ENCODE measurements around the gene EXOC3L4. TPM values are rescaled to one million over a fixed set of nuclear protein-coding genes. Genes with fewer than 3 reads are reported as not detected.
"Not testable (repeated sequence)": the region's sequence is repeated elsewhere in the genome, so short reads cannot be mapped to it uniquely, and the experiment has no call there.

The EXOC3L4 gene
- total and polyA plus RNA-seq, 5 donors from 2014 or later, result not detected

DNA sequence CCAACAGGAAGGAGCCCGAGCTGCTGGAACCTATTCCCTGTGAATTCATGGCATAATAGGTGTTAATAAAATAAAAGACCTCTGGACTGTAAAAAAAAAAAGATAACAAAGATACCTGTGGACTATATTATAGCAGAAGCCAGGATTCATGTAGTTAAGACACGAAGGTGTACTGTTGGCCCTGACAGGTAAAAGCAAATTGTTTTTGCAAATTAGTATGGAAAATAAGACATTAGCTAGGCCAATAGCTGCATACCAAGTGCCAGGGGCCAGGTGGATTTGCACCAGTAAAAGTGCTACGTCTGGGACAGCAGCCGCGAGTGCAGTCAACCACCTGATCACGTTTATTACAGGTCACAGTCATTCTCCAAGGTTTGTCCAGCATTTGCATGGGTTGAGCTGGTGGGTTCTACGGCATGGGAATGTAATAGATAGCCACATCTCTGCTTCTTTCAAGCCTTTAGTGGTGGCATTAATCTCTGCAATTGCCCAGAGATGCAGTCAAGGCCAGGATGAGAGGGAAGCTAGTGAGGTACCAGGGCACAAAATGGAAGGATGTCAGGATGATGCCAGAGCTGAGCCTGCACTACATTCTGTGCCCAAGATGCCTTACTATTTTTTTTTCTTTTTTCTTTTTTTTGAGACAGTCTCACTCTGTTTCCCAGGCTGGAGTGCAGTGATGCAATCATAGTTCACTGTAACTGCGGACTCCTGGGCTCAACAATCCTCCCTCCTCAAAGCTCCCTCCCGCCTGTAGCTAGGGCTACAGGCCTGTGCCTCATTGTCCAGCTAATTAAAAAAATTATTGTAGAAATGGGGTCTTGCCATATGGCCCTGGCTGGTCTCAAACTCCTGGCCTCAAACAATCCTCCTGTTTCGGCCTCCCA lies 55.1 kb downstream of the EXOC3L4 start:
- no peaks in the 10 kb centered on the region for H3K36me3 Mint-ChIP-seq
- DNase-seq, result no peak
- H3K4me3 ChIP-seq (ENCODE audit: low read depth, low read length), result no peak overlapping the region
- H3K9me3 ChIP-seq (ENCODE audit: control insufficient read depth in 2 of 2, low read length in 2 of 2), result no peaks in the 10 kb centered on the region
- H3K4me3 Mint-ChIP-seq, result no peak overlapping the region
- no peaks in the 10 kb centered on the region for H3K4me1 Mint-ChIP-seq
- H3K27ac Mint-ChIP-seq, result no peak overlapping the region
- no peak overlapping the region for H3K27ac ChIP-seq (ENCODE audit: insufficient read depth, low read length, poor library complexity, severe bottlenecking)
- no peaks in the 10 kb centered on the region for H3K4me1 ChIP-seq (ENCODE audit: control insufficient read depth, insufficient read depth, low read length, poor library complexity, severe bottlenecking)
- H3K27me3 ChIP-seq (ENCODE audit: control insufficient read depth, insufficient read depth, low read length), result no peaks in the 10 kb centered on the region
- no peaks in the 10 kb centered on the region for H3K9me3 Mint-ChIP-seq
- no peaks in the 10 kb centered on the region for H3K36me3 ChIP-seq (ENCODE audit: control insufficient read depth, insufficient read depth, low read length)
- H3K27me3 Mint-ChIP-seq, result peaks cover 13% of the 10 kb centered on the region
- ATAC-seq (ENCODE audit: low read depth in 2 of 2), result no peak

DNA sequence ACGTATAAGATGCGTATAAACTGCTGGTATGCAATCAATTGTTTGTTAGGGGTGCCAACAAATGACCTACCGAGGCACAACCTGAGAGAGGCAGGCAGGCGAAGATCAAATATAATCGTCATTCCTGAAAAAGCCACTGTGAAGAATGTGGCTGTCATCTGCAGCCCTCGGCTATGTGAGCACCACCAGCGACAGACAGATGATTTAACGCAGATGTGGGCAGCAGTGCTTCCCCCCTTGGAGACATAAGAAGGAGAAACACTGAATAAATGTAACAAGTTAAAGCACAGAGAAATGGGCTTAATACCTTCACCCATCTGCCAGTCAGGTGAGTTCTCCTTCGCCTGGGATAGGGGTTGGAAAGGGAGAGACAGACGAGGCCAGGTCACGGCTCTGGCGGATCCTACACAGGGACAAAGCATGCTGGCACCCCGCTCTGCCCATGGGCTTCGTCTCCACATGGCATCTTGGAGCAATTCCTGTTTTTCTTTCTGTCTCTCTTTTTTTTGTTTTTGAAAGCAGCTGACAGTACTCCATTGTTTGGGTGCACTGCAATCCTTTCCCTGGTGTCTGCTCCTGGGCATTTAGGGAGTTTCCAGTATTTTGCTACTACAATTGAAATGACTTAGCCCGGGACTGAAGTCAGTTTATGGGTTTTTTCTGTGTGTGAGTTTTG lies 56.9 kb downstream of the EXOC3L4 start:
- no peaks in the 10 kb centered on the region for H3K4me1 ChIP-seq (ENCODE audit: control insufficient read depth, insufficient read depth, low read length, poor library complexity, severe bottlenecking)
- Mint-ChIP-seq H3K9me3 (no peaks in the 10 kb centered on the region), H3K27ac (no peak overlapping the region), H3K27me3 (peaks cover 13% of the 10 kb centered on the region), H3K4me1 (no peaks in the 10 kb centered on the region), H3K36me3 (no peaks in the 10 kb centered on the region), H3K4me3 (no peak overlapping the region)
- H3K27me3 ChIP-seq (ENCODE audit: control insufficient read depth, insufficient read depth, low read length), result no peaks in the 10 kb centered on the region
- ATAC-seq (ENCODE audit: low read depth in 2 of 2), result no peak
- no peaks in the 10 kb centered on the region for H3K9me3 ChIP-seq (ENCODE audit: control insufficient read depth in 2 of 2, low read length in 2 of 2)
- H3K36me3 ChIP-seq (ENCODE audit: control insufficient read depth, insufficient read depth, low read length), result no peaks in the 10 kb centered on the region
- no peak overlapping the region for H3K4me3 ChIP-seq (ENCODE audit: low read depth, low read length)
- no peak overlapping the region for H3K27ac ChIP-seq (ENCODE audit: insufficient read depth, low read length, poor library complexity, severe bottlenecking)
- no peak for DNase-seq

DNA sequence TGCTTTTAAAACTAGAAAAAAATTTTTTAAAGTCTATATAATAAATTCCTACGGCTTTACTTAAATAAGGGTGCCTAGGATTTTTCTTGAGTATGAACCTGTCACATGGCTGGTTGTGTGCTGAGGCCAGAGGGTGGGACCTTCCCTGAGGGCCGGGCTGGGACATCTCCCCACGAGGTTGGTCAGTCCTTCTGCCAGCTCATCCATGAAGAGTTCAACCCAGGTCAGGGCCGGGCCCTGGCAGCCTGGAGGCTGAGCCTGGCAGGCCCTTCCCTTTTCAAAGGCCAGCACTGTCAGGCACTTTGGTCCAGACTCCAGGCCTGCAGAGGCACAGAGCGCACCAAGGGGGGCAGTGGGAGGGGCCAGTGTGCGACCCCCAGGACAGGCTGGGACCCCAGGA lies 60.5 kb downstream of the EXOC3L4 start:
- no peaks in the 10 kb centered on the region for H3K4me1 Mint-ChIP-seq
- Histone ChIP-seq H3K27ac (ENCODE audit: insufficient read depth, low read length, poor library complexity, severe bottlenecking) (no peak overlapping the region), H3K36me3 (ENCODE audit: control insufficient read depth, insufficient read depth, low read length) (no peaks in the 10 kb centered on the region), H3K27me3 (ENCODE audit: control insufficient read depth, insufficient read depth, low read length) (no peaks in the 10 kb centered on the region), H3K4me1 (ENCODE audit: control insufficient read depth, insufficient read depth, low read length, poor library complexity, severe bottlenecking) (no peaks in the 10 kb centered on the region), H3K4me3 (ENCODE audit: low read depth, low read length) (no peak overlapping the region), H3K9me3 (ENCODE audit: control insufficient read depth in 2 of 2, low read length in 2 of 2) (no peaks in the 10 kb centered on the region)
- no peaks in the 10 kb centered on the region for H3K9me3 Mint-ChIP-seq
- ATAC-seq (ENCODE audit: low read depth in 2 of 2) (no peak), DNase-seq (no peak)
- H3K27me3 Mint-ChIP-seq, result peaks cover 5% of the 10 kb centered on the region
- H3K27ac Mint-ChIP-seq, result no peak overlapping the region
- no peak overlapping the region for H3K4me3 Mint-ChIP-seq
- H3K36me3 Mint-ChIP-seq, result no peaks in the 10 kb centered on the region

DNA sequence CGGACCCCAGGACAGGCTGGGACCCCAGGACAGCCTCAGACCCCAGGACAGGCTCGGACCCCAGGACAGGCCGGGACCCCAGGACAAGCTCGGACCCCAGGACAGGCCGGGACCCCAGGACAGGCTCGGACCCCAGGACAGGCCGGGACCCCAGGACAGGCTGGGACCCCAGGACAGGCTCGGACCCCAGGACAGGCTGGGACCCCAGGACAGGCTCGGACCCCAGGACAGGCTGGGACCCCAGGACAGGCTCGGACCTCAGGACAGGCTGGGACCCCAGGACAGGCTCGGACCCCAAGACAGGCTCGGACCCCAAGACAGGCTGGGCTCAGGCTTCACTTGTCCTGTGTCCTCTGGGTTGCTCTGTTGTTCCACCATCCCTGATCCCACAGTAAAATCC lies 60.9 kb downstream of the EXOC3L4 start:
- not testable (repeated sequence) for H3K36me3 ChIP-seq (ENCODE audit: control insufficient read depth, insufficient read depth, low read length); H3K4me3 Mint-ChIP-seq; H3K9me3 Mint-ChIP-seq; H3K4me1 Mint-ChIP-seq; H3K27ac Mint-ChIP-seq; H3K27me3 Mint-ChIP-seq; ATAC-seq (ENCODE audit: low read depth in 2 of 2); DNase-seq; H3K4me1 ChIP-seq (ENCODE audit: control insufficient read depth, insufficient read depth, low read length, poor library complexity, severe bottlenecking); H3K9me3 ChIP-seq (ENCODE audit: control insufficient read depth in 2 of 2, low read length in 2 of 2); H3K4me3 ChIP-seq (ENCODE audit: low read depth, low read length); H3K36me3 Mint-ChIP-seq; H3K27ac ChIP-seq (ENCODE audit: insufficient read depth, low read length, poor library complexity, severe bottlenecking); H3K27me3 ChIP-seq (ENCODE audit: control insufficient read depth, insufficient read depth, low read length)

DNA sequence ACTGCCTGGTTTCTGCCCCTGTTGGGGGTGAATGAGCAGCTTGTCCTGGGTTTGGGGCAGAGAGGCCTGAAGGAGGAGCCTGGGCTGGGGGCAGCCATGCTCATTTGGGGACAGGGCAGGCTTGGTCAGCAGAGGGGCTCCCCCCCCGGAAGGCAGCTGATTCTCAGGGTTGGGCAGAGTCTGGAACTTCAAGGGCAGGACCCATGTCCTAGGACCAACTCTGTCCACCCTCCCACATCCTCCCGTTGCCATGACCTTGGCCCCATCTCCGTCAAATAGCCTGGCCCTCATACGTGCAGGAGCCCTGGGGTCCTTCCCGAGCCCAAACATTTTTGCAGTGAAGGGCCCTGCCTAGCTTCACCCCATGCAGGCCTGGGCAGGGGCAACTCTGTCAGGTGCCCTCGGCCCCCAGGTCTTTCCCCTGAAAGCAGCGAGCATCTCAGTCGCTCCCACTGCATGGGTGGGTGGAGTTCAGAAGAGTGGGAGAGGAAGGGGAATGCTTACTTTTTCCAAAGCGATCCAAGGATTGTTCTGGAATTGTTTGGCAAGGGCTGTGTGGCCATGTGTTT lies 61.4 kb downstream of the EXOC3L4 start:
- Mint-ChIP-seq H3K27me3 (peaks cover 2% of the 10 kb centered on the region), H3K4me1 (peaks cover 0 to 2% (median 0%) of the 10 kb centered on the region in 4 donors), H3K36me3 (no peaks in the 10 kb centered on the region), H3K9me3 (no peaks in the 10 kb centered on the region), H3K27ac (no peak overlapping the region), H3K4me3 (no peak overlapping the region)
- no peaks in the 10 kb centered on the region for H3K9me3 ChIP-seq (ENCODE audit: control insufficient read depth in 2 of 2, low read length in 2 of 2)
- H3K4me3 ChIP-seq (ENCODE audit: low read depth, low read length), result no peak overlapping the region
- no peaks in the 10 kb centered on the region for H3K27me3 ChIP-seq (ENCODE audit: control insufficient read depth, insufficient read depth, low read length)
- H3K27ac ChIP-seq (ENCODE audit: insufficient read depth, low read length, poor library complexity, severe bottlenecking), result no peak overlapping the region
- DNase-seq (no peak), ATAC-seq (ENCODE audit: low read depth in 2 of 2) (no peak)
- no peaks in the 10 kb centered on the region for H3K36me3 ChIP-seq (ENCODE audit: control insufficient read depth, insufficient read depth, low read length)
- H3K4me1 ChIP-seq (ENCODE audit: control insufficient read depth, insufficient read depth, low read length, poor library complexity, severe bottlenecking), result no peaks in the 10 kb centered on the region

DNA sequence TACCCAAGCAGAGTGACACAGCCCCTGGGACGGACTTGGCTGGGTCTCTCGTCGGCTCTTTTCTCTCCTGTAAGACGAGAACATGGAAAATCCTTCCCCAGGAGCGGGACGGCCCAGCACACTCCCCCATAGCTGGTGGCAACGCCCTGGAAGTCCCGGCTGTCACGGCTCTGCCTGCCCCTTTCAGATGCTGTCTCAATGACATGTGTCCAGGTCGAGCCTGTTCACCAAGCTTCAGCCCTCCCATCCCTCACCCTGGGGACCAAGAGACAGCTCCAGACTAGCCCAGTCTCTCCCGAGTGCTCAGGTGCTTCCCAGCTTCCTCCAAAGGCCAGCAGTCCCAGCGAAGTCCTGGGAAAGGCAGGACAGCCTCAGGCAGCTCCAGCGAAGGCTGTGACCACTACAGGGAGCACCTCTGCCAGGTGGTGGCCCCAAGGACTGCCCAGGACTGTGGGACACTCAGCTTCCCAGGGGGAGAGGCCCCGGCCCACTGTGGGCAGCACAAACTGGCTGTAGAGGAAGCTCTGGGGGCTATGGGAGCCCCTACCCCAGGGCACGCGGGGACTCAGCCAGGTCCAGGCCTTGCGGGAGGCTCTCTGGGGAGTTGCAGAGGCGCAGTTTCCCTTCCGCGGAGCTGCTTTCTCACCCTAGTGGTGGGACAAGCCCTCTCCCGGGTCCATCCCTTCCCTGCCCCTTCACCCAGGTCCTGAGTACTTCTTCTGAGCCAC lies 62.3 kb downstream of the EXOC3L4 start:
- H3K9me3 Mint-ChIP-seq, result no peaks in the 10 kb centered on the region

DNA sequence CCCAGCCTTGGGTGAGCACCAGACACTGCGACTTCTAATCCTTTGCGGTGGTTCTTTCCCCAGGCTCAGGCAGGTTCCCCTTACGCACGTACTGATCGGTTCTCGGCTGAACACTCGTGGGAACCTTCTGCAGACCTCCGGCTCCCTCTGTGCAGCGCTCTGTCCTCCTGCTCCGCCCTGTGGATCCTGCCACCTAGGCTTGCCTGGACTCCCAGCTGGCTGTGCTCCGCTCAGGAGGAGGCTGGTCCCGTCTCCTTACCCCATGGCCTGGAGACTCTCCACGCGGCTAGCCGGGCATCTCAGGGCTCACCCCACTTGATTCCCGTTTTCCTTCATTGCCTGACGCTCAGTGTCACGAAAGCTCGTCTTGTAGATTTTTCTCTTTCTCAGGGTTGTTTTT lies 63.4 kb downstream of the EXOC3L4 start:
- H3K4me3 Mint-ChIP-seq, result no peak overlapping the region

More for the DNA sequence above, 62.3 kb downstream of the EXOC3L4 start:
- Histone ChIP-seq H3K36me3 (ENCODE audit: control insufficient read depth, insufficient read depth, low read length) (no peaks in the 10 kb centered on the region), H3K4me3 (ENCODE audit: low read depth, low read length) (no peak overlapping the region), H3K27ac (ENCODE audit: insufficient read depth, low read length, poor library complexity, severe bottlenecking) (no peak overlapping the region), H3K9me3 (ENCODE audit: control insufficient read depth in 2 of 2, low read length in 2 of 2) (no peaks in the 10 kb centered on the region), H3K27me3 (ENCODE audit: control insufficient read depth, insufficient read depth, low read length) (no peaks in the 10 kb centered on the region), H3K4me1 (ENCODE audit: control insufficient read depth, insufficient read depth, low read length, poor library complexity, severe bottlenecking) (no peaks in the 10 kb centered on the region)
- no peak for DNase-seq
- no peak overlapping the region for H3K27ac Mint-ChIP-seq
- no peak overlapping the region for H3K4me3 Mint-ChIP-seq
- peaks cover 3% of the 10 kb centered on the region for H3K27me3 Mint-ChIP-seq
- peaks cover 0 to 3% (median 0%) of the 10 kb centered on the region in 4 donors for H3K4me1 Mint-ChIP-seq
- H3K36me3 Mint-ChIP-seq, result no peaks in the 10 kb centered on the region
- no peak for ATAC-seq (ENCODE audit: low read depth in 2 of 2)

More for the DNA sequence above, 63.4 kb downstream of the EXOC3L4 start:
- Histone ChIP-seq H3K27me3 (ENCODE audit: control insufficient read depth, insufficient read depth, low read length) (no peaks in the 10 kb centered on the region), H3K4me1 (ENCODE audit: control insufficient read depth, insufficient read depth, low read length, poor library complexity, severe bottlenecking) (no peaks in the 10 kb centered on the region), H3K27ac (ENCODE audit: insufficient read depth, low read length, poor library complexity, severe bottlenecking) (no peak overlapping the region), H3K36me3 (ENCODE audit: control insufficient read depth, insufficient read depth, low read length) (no peaks in the 10 kb centered on the region), H3K9me3 (ENCODE audit: control insufficient read depth in 2 of 2, low read length in 2 of 2) (no peaks in the 10 kb centered on the region), H3K4me3 (ENCODE audit: low read depth, low read length) (no peak overlapping the region)
- no peak overlapping the region for H3K27ac Mint-ChIP-seq
- peaks cover 11% of the 10 kb centered on the region for H3K27me3 Mint-ChIP-seq
- ATAC-seq (ENCODE audit: low read depth in 2 of 2) (no peak), DNase-seq (no peak)
- no peaks in the 10 kb centered on the region for H3K9me3 Mint-ChIP-seq
- H3K4me1 Mint-ChIP-seq, result peaks cover 0 to 3% (median 0%) of the 10 kb centered on the region in 4 donors
- no peaks in the 10 kb centered on the region for H3K36me3 Mint-ChIP-seq

Data from CD4-positive, CD25-positive, alpha-beta regulatory T cell (primary cell).